Activated CD8-positive, alpha-beta memory T cell treated with anti-CD3 and anti-CD28 coated beads for 4 hours (primary cell): ENCODE results near the gene CYP21A2.
"Not testable (repeated sequence)": the region's sequence is repeated elsewhere in the genome, so short reads cannot be mapped to it uniquely, and the experiment has no call there.

Source experiments
- DNase-seq, 2 donors: peaks; one replicate each; pipeline ENCODE4 v3.0.0-alpha.2; 2020; ENCODE audit warnings: low read depth in 2 of 2

The CYP21A2 gene

DNA sequence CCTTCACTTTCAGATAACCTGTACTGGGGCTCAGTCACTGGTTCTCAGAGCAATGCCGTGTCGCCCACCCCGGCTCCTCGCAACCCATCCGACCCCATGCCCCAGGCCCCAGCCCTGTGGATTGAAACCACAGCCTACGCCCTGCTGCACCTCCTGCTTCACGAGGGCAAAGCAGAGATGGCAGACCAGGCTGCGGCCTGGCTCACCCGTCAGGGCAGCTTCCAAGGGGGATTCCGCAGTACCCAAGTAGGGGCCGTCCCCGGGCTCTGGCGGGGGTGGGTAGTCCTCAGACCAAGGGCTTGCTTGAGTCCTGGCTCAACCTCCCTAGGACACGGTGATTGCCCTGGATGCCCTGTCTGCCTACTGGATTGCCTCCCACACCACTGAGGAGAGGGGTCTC is 8.7 kb upstream of the CYP21A2 start:
- not testable (repeated sequence) for DNase-seq

DNA sequence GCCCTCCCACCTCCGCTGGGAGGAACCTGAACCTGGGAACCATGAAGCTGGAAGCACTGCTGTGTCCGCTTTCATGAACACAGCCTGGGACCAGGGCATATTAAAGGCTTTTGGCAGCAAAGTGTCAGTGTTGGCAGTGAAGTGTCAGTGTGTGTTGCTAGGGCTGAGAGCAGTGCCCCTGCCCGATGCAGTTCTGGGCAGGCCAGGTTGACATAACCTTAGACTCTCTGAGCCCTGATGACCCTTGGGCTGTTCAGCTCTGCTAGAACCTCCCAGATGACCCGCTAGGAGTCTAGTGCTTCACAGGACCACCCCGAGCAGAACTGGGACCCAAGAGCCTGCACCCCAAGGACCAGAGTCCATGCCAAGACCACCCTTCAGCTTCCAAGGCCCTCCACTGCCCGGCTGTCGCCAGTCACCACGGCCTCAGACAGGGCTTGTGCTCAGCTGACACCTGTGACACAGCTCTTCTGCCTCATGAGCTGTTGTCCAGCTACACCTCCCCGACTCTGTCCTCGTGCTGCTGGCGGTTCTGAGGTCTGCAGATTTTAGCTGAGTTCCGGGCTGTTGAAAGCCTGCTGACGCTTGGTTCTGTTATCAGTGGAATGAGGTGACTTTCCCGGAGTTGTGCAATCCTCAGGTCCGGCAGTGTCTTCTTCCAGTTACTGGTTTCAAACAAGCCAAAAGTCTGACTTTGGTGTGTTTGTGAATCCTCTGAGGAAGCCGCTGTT is 2.8 kb upstream of the CYP21A2 start:
- DNase-seq: not testable (repeated sequence)

DNA sequence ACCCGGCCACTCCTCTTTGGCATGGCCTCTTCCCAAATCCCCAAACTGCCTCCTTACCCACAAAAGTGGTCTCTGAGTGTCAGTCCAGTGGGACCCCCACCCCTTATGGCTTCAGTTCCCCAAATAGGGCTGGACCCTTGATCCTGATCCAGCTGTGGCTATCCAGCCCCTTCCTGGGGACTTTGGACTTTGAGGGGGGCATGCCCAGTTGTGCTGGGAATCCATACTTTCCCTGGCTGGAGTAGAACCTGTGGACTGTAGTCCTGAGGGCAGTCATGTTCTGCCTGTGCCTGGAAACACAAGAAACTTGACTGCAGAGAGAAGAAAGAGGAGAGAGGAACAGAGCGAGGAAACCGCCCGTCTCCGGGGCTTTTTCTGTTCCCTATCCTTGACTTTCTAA is 1.1 kb upstream of the CYP21A2 start:
- not testable (repeated sequence) for DNase-seq

DNA sequence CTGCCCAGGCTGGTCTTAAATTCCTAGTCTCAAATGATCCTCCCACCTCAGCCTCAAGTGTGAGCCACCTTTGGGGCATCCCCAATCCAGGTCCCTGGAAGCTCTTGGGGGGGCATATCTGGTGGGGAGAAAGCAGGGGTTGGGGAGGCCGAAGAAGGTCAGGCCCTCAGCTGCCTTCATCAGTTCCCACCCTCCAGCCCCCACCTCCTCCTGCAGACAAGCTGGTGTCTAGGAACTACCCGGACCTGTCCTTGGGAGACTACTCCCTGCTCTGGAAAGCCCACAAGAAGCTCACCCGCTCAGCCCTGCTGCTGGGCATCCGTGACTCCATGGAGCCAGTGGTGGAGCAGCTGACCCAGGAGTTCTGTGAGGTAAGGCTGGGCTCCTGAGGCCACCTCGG is 663 bp downstream of the CYP21A2 start:
- not testable (repeated sequence) for DNase-seq

DNA sequence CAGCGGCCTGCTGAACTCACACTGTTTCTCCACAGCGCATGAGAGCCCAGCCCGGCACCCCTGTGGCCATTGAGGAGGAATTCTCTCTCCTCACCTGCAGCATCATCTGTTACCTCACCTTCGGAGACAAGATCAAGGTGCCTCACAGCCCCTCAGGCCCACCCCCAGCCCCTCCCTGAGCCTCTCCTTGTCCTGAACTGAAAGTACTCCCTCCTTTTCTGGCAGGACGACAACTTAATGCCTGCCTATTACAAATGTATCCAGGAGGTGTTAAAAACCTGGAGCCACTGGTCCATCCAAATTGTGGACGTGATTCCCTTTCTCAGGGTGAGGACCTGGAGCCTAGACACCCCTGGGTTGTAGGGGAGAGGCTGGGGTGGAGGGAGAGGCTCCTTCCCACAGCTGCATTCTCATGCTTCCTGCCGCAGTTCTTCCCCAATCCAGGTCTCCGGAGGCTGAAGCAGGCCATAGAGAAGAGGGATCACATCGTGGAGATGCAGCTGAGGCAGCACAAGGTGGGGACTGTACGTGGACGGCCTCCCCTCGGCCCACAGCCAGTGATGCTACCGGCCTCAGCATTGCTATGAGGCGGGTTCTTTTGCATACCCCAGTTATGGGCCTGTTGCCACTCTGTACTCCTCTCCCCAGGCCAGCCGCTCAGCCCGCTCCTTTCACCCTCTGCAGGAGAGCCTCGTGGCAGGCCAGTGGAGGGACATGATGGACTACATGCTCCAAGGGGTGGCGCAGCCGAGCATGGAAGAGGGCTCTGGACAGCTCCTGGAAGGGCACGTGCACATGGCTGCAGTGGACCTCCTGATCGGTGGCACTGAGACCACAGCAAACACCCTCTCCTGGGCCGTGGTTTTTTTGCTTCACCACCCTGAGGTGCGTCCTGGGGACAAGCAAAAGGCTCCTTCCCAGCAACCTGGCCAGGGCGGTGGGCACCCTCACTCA is 1.4 kb downstream of the CYP21A2 start:
- DNase-seq: not testable (repeated sequence)

DNA sequence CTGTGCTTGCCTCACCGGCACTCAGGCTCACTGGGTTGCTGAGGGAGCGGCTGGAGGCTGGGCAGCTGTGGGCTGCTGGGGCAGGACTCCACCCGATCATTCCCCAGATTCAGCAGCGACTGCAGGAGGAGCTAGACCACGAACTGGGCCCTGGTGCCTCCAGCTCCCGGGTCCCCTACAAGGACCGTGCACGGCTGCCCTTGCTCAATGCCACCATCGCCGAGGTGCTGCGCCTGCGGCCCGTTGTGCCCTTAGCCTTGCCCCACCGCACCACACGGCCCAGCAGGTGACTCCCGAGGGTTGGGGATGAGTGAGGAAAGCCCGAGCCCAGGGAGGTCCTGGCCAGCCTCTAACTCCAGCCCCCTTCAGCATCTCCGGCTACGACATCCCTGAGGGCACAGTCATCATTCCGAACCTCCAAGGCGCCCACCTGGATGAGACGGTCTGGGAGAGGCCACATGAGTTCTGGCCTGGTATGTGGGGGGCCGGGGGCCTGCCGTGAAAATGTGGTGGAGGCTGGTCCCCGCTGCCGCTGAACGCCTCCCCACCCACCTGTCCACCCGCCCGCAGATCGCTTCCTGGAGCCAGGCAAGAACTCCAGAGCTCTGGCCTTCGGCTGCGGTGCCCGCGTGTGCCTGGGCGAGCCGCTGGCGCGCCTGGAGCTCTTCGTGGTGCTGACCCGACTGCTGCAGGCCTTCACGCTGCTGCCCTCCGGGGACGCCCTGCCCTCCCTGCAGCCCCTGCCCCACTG is 2.3 kb downstream of the CYP21A2 start:
- DNase-seq: not testable (repeated sequence)

DNA sequence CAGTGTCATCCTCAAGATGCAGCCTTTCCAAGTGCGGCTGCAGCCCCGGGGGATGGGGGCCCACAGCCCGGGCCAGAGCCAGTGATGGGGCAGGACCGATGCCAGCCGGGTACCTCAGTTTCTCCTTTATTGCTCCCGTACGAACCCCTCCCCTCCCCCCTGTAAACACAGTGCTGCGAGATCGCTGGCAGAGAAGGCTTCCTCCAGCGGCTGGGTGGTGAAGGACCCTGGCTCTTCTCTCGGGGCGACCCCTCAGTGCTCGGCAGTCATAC is 2.8 kb downstream of the CYP21A2 start:
- not testable (repeated sequence) for DNase-seq

DNA sequence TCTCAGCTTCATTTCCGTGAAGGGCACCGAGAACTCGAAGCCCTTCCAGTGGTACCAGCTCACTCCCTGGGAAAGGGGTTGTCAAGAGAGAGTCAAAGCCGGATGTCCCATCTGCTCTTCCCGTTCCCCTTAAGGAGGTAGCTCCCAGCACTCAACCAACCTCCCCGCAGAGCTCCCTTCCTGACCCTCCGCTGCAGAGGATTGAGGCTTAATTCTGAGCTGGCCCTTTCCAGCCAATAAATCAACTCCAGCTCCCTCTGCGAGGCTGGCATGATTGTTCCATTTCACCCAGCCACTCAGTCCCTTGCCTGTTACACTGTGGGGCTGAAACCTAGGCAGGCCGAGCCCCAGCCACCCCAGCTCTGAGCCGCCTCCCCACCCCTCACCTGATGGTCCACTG is 3.2 kb downstream of the CYP21A2 start:
- not testable (repeated sequence) for DNase-seq

DNA sequence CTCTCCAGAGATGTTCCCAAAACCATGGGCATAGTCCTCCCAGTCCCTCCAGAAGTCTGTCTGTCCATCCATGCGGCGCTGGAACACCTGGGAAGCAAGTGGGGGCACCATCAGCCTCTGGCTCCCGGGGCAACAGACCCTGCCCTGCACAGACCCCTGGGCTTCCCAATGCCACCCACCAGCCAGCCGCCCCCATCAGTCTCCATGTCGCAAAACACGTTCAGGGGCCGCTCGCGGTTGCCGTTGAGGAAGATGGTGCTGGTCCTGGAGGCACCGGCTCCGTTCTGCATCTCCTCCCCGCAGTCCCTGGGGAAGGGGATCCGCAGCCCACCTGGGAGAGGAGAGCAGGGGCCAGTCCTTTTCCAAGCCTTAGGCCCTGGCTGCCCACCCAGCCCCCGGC is 4.1 kb downstream of the CYP21A2 start:
- DNase-seq: not testable (repeated sequence)

DNA sequence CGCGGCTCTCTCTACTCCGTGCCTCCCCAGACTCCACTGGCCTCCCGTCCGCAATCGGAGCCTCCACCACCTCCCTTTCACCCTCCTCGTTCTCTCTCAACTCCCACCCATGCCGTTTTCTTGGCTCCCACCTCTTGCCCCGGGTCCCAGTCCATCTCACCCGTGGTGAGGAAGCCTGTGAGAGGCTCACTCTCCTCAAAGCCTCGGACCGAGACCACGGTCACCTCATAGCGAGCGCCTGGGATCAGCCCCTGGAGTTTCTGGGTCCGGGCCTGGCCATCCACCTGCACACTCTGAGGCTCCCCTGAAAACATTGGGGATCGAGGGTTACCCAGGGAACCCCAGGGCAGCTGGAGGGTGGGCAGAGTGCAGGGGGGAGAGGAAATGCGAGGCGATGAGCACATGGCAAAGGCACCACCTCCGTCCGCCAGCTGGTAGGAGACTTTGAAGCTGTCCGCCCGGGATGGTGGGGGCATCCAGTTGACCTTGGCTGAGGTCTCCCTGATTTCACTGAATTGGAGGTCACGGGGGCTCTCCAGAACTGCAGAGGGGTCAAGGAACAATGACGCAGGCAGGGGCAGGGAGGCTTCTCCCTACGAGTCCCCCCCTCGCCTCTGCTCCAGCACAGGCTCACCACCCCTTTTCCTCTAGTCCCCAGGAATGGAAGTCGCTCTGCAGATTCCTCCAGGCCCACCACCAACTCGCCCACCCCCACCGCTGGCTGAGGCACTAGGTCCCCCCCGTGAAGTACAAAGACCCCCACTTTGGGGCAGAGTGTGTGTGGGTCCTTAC is 5.6 kb downstream of the CYP21A2 start:
- not testable (repeated sequence) for DNase-seq

DNA sequence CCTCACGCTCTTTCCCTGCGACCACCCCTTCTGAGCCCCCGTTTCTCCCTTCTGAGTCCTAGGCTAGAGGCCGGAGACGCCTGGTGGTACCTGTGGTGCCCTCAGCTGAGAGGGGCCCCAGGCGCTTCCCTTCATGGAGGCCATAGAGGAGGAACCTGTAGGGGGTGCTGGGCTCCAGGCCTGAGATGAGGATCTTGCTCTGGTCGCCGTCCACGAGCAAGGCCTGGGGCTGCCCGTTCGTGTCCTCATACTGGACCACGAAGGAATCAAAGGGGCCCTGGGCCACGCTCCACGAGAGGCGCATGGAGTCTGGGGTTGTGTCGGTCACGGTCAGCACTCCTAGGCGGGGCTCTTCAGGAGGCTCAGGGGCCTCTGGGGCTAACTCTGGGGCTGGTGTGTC is 6.7 kb downstream of the CYP21A2 start:
- DNase-seq: not testable (repeated sequence)

DNA sequence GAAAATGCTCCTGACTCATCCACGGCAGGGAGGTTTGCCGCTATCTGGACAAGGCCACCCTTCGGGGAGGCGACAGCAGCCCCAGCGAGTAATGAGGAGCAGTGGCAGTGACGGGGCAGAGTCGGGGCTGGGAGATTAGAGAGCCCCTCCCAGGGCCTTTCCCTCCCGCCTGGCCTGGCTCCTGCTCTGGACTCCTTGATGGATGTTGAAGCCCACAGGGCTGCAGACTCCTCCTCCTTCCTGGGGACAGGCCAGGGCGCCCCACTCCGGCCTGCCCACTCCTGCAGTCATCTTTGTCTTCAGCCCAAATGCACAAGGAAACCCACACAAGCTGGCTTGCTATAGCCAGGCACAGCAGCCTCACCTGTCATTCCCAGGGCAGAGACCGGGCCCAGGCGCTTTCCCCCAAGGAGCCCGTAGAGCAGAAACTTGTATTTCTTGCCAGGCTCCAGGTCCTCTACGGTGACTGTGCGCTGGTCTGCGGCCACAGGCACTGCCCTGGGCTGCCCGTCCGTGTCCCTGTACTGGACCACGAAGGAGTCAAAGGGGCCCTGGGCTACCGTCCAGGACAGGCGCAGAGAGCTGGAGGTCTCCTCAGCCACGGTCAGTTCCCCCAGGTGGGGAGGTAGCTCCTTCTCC is 7.7 kb downstream of the CYP21A2 start:
- no peak for DNase-seq

DNA sequence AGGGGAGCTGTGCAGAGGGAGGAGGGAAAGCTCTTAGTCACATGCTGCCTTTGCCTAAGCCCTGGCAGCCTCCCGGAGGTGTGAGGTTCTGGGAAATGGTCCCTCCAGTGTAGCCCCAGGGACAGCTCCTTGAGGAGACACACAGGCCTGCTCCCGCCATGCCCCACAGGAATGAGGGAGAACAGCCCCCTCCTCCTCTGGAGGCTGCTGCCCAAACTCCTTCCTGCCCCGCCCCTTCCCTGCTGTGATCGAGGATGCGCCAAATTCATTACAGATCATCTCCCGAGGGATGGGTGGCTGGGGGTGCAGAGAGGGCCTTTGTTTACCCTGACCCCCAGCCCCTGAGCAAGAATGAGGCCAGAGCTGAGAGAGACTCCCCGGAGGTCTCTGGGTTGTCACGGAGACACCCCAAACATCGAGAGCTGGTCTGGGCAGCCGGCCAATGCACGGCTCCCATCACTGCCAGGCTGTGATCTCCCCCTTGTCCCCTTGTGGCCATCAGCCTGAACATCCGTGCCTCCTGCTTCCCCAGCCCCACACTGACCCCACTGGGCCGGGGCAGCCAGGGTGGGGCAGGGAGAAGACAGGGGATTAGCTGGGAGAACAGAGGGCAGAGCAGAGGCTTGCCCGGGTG is 8.4 kb downstream of the CYP21A2 start:
- no peak for DNase-seq

DNA sequence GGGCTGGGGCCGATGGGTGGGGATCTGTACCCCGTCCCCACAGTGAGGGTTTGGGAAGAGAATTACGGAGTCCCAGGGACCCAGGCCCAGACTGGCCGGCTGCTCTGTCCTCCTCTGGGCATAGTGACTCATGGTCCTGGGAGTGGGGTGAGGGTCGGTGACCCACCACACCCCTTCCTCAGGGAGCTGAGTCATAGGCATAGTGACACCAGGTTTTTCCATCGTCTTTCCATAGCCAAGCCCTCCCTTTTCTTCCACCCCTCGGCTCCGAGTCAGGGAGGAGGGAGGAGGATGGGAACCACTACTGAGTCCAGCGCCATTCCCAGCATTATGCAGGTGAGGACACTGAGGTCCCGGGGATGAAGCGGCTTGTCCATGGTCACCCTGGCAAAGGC is 8.9 kb downstream of the CYP21A2 start:
- no peak for DNase-seq

DNA sequence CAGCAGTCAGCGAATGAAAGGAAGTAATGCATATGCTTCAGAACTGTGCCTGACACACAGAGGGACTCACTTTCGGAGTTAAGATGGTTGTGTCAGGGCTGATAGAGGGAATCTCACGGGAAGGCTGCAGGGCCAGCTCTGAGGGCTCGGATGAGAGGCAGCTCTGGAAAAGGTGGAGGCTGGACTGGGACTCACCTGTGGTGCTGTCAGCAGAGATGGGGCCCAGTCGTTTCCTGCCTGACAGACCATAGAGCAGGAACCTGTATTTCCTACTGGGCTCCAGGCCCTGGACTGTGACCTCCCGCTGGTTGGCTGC is 9.3 kb downstream of the CYP21A2 start:
- DNase-seq: no peak

DNA sequence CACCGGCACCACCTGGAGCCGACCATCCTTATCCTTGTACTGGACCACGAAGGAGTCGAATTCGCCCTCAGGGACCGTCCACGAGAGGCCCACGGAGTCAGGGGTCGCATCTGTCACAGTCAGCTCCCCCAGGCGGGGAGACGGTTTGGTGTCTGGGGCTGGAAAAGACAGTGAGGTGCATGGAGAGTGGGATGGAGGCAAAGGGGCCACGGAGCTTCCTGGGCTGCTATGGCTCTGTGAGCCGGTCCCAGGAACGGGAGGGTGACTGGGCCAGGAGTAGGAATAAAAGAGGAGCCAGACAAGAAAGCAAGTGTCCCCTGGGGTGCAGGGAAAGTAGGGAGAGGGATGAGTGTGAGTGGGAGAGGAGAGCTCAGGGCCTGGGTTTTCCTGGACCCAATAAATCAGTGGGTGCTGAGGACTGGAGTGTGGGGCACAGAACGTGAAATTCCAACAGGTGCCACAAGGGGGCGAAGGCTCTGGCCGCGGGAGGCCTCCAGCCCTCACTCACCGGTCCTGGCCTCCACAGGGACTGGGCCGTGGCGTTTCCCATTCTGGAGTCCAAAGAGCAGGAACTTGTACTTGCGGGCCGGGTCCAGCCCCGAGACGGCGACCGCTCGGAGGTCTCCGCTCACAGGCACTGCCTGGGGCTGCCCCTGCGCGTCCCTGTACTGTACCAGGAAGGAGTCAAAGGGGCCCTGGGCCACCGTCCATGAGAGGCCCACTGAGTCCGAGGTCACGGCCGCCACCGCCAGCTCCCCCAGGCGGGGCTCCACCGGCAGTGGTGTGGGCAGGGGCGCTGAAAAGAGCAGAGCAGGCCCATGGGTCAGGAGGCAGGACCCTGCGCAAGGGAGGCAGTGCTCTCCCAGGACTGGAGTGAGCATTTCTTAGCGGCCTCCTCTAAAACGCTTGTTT is 9.9 kb downstream of the CYP21A2 start:
- peak; percentile 27 to 42 for DNase-seq

DNA sequence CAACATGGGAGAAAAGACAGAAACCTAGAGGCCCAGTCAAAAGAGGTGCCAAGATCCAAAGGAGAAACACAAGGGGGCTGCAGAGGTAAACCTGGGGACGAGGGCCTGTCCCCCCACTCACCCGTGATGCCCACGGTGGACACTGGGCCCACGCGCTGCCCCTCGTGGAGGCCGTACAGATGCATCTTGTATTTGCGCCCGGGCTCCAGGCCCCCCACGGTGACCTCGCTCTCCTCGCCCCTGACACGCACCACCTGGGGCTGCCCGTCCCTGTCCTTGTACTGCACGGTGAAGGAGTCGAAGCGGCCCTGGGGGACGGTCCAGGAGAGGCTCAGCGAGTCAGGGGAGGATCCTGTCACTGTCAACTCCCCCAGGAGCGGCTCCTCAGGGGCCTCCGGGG is 10.9 kb downstream of the CYP21A2 start:
- DNase-seq: not testable (repeated sequence)

DNA sequence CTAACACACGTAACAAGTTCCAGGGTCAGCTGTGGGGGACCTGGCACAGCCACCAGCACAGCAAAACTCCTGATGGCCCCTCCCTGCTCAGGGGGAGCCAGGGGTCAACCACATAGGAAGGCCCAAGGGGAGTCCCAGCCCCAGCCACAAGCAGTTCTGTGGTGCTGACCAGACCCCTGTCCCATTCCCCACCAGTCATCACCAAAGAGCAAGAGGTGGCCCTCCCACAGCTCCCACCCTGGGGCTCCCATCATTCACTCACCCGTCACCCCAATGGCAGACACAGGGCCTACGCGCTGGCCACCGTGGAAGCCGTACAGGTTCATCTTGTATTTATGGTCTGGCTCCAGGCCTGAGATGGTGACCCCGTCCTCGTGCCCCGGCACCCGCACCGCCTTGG is 11.5 kb downstream of the CYP21A2 start:
- DNase-seq: not testable (repeated sequence)

DNA sequence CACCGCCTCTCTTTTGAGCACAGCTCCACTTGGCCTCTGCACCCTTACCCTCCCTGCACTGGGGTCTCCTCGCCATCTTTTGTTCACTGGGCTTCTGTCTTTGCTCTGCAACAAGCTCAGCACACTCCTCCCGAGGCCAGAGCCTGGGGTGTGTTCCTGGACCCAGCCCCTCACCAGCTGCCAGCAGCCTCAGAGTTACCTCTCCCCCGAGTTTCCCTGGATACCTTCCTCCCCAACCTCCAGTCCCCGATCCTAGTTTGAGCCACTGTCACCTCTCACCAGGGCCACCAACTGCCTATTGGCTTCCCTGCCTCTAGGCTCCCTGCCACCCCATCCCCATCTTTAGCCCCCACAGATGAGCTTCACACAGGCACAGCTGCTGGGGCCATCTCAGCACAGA is 12.3 kb downstream of the CYP21A2 start:
- no peak for DNase-seq

DNA sequence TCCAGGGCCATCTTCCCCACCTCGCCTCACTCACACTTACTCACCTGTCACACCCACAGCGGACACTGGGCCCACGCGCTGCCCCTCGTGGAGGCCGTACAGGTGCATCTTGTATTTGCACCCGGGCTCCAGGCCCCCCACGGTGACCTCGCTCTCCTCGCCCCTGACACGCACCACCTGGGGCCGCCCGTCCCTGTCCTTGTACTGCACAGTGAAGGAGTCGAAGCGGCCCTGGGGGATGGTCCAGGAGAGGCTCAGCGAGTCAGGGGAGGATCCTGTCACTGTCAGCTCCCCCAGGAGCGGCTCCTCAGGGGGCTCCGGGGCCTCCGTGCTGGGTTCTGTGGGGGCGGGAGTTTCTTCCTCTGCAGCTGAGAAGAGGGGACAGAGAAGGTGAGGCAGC is 14.4 kb downstream of the CYP21A2 start:
- not testable (repeated sequence) for DNase-seq
